NCI-H1417 (cell line): Measurements from ENCODE around the gene LIPC.

ENCODE experiments used
- DNase-seq, 3 experiments: peaks; one replicate each; lab custom pipeline; 2025; lab: John Stamatoyannopoulos, UW

Gene LIPC

GRCh38 chr15:58475573-58476524 lies 44.1 kb downstream of the LIPC start:
- peak; percentile 18 to 83 (median 64) for DNase-seq

GRCh38 chr15:58476525-58477162 lies 44.9 kb downstream of the LIPC start:
- DNase-seq, result no peak

- DNase-seq, result no peak
These were observed 45.4 kb downstream of the LIPC start for GRCh38 chr15:58477170-58477569.

DNA sequence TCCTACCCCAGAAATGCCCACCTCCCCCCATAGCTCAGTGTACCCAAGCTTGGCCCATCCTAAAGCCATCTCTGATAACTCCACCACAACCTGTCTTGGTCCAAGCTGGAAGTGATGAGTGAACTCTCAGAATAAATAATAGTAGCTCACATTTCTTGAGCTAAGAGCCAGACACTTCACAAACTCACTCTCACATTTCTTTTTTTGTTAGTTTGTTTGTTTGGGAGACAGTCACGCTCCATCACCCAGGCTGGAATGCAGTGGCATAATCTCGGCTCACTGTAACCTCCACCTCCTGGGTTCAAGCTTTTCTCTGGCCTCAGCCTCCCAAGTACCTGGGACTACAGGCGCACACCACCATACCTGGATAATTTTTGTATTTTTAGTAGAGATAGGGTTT lies 46.2 kb downstream of the LIPC start:
- DNase-seq, result no peak

GRCh38 chr15:58478579-58478978 lies 46.8 kb downstream of the LIPC start:
- no peak for DNase-seq

DNA sequence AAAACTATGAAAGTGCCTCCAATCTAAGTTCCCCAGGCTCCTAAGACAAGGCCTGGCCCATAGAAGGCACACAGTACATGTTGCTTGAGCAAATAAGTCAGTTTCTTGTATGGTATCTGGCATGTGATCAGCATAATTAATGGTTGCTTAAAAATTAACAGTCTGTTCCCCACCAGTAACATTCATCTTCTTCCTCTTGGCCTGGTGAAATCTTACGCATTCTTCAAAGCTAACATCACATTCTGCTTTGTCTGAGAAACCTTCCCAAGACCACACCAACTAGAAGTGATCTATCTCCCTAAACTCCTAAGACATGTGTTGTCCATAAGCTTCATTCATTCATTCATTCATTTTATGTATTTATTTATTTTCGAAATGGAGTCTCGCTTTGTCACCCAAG lies 48.1 kb downstream of the LIPC start:
- no peak for DNase-seq

DNA sequence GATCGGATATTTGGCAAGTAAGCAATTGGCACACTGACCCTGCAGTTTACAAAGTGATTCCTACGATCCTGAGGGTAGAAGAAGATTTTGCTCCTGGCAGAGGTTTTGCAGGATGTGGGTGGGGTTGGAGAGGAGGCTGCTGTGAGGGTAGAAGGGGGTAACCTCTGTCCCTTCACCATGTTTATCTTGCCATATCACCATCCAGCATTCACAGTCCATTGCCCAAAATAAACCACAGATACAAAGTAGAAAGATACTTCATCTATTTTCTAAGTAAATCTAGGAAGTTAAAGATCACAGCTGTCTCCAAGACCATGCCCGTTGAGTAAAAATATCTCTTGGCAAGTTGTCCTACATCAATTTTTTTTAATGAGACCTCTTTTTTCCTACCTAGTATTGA lies 51.6 kb downstream of the LIPC start:
- DNase-seq, result no peak

- no peak for DNase-seq
These were observed 53.2 kb downstream of the LIPC start for GRCh38 chr15:58484791-58485600.

- DNase-seq, result no peak
These were observed 54.3 kb downstream of the LIPC start for GRCh38 chr15:58486062-58486461.

GRCh38 chr15:58486564-58486963 lies 54.8 kb downstream of the LIPC start:
- no peak for DNase-seq

DNA sequence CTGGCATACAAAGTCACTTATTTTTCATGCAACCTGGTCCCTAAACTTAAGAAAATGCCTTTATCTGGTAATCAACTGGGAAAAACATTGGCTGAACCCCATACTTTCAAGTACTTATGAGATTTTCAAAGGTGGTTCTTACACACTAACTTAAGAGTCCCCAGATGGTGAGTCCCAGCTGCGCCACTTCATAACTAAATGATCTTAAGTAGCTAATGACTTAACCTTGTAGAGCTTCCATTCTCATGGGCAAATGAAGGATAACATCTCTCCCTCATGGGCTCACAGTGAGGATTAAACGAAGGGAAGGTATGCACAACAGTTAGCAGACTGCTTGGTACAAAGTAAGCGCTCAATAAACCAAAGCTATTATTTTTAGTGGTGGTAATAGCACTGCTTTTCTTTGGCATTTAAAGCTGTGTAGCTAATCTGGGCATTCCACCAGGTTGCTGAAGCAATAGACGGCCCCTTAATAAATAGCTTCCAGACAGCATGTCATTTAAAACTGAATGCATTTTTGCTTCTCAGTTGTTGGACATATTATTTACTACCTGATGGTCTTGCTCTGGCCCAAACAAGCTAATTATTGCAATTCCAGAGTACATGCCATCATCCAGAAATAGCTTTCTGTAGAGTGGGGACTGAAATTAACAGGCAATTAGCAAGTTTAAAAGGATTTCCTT lies 55.4 kb downstream of the LIPC start:
- no peak for DNase-seq

GRCh38 chr15:58487724-58488120 lies 55.9 kb downstream of the LIPC start:
- no peak for DNase-seq

- DNase-seq, result no peak
These were observed 57.7 kb downstream of the LIPC start for GRCh38 chr15:58489289-58490085.

DNA sequence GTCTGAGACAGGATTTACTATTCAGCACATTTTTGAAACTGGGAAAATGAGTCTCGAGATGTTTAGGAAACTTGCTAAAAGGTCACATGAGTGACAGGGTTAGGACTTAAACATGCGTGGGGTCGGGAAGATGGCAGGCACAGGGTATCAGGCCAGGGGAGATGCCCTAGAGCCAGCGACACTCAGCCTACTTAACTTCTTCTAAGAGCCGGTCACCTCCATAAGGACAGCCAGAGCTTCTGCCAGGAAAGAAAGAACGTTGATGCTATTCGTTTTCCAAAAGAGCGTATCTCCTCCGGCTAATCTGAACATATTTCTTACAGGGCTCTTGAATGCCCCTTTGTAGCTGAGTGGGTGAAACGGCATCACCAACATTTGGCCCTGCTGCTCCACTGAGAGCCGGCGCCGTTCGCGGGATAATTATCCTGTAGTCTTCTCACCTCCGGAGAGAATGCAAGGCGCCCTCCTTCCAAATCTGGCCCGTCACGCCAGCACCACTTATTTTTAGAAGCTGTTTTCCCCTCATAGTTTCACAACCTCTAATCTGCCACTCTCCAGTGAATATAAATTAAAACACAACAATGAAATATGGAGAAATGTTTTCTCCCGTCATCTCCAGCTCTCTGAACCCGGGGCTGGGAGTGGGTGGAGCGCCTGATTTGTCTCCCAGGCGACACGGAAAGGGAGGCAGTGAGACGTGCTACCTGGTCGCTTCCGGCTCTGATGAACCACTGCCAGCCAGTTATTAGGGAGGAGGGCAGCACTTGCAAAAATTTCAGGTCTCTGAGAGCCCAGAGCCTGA lies 58.5 kb downstream of the LIPC start:
- DNase-seq, result peak in 2 of 3 experiments; percentile 20 to 47

GRCh38 chr15:58490888-58491473 lies 59.2 kb downstream of the LIPC start:
- no peak for DNase-seq

DNA sequence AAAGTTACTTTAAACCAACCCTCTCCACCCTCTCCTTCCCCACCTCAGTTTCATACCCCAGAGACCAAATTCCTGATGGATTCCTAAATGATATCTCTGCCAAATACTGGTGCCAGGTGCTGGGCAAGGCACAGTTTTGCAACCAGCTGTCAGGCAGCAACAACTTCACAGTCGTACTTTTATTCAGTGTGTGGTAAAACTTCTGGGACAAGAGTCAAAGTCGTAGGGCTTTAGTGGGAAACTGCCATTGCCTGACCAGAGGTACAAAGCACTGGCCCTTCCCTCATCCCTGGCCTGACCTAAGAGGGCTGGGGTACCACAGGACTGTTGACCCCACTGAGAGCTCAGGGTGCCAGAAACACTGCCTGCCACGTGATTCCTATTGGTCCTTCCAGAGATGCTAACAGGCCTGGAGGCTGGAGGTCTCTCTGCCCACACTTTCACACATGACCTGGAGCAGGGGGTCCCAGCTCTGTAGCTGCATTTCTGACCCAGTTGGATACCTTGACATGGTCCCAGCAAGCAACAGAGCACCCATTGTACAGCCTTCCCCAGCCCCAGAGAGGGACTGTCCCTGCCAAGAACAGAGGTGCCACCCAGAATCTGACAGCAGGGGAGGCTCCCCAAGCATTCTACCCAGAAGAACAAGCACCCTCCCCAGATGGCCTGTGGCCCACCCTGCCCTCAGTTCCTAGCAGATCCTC lies 59.9 kb downstream of the LIPC start:
- DNase-seq, result no peak

DNA sequence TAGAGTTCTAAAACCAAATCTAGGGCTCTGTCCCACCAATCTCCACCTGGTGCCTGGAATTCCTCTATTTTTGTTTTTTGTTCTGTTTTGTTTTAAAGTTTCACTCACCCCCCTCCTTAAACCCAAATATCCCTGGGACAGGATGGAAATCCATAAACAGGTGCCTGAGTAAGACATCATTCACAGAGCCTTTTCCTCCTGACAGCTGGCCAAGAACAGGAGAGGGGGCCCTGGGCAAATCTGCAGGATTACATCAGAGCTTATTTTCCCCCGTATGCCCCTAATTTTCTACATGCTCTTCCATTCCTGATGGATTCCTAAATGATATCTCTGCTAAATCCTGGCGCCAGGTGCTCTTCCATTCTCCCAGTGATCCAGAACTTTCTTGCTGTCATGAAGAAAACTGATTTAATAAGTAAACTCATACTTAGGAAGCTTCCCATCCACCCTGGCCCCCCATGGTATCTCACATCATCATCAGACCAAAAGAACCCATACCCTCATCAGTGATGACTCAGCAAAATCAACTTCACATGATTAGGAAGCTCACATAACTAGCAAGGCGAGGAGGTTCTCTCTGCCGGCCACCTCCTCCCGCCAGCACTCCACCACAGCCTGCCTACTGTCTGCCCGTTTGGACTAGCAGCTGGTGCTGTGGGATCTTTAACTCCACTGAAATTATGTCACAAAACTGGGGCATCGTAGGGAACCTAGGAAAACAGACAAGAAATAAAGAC lies 61.0 kb downstream of the LIPC start:
- DNase-seq, result no peak

GRCh38 chr15:58494567-58494966 lies 62.8 kb downstream of the LIPC start:
- no peak for DNase-seq
